ENCODE measurements around the gene DBNL. TPM values are rescaled to one million over a fixed set of nuclear protein-coding genes. Genes with fewer than 3 reads are reported as not detected.

The DBNL gene
- total RNA-seq, 1 donor from 2014 or later: 33.1 TPM

GRCh38 chr7:44107116-44107960 is 62.8 kb downstream of the DBNL start:
- TF ChIP-seq CTCF (IDR thresholded peaks at IDR 0.05; ENCODE audit: borderline replicate concordance): no peak
- H3K36me3 ChIP-seq: no peaks in the 10 kb centered on the region
- peaks cover 10% of the 10 kb centered on the region for H3K27me3 ChIP-seq (ENCODE audit: low read depth)
- DNase-seq: no peak
- H3K27ac ChIP-seq (replicated peaks): no peak overlapping the region
- intact Hi-C loops (cut with micrococcal nuclease): no loop called here
- peaks cover 21% of the 10 kb centered on the region for H3K4me1 ChIP-seq
- no peaks in the 10 kb centered on the region for H3K9me3 ChIP-seq (replicated peaks)
- no peak overlapping the region for H3K4me3 ChIP-seq

- no peak for DNase-seq
- Histone ChIP-seq H3K4me1 (peaks cover 21% of the 10 kb centered on the region), H3K27me3 (ENCODE audit: low read depth) (peaks cover 10% of the 10 kb centered on the region), H3K4me3 (no peak overlapping the region), H3K9me3 (replicated peaks) (no peaks in the 10 kb centered on the region), H3K27ac (replicated peaks) (no peak overlapping the region), H3K36me3 (no peaks in the 10 kb centered on the region)
- no peak for TF ChIP-seq CTCF (IDR thresholded peaks at IDR 0.05; ENCODE audit: borderline replicate concordance)
- intact Hi-C loops (cut with micrococcal nuclease): no loop called here
These were observed 63.7 kb downstream of the DBNL start for GRCh38 chr7:44107961-44108767.

GRCh38 chr7:44108768-44109750 is 64.6 kb downstream of the DBNL start:
- Histone ChIP-seq H3K9me3 (replicated peaks) (no peaks in the 10 kb centered on the region), H3K27me3 (ENCODE audit: low read depth) (peaks cover 10% of the 10 kb centered on the region), H3K27ac (replicated peaks) (no peak overlapping the region), H3K4me1 (peaks cover 25% of the 10 kb centered on the region), H3K4me3 (no peak overlapping the region), H3K36me3 (no peaks in the 10 kb centered on the region)
- no peak for DNase-seq
- intact Hi-C loops (cut with micrococcal nuclease): no loop called here
- no peak for TF ChIP-seq CTCF (IDR thresholded peaks at IDR 0.05; ENCODE audit: borderline replicate concordance)

- H3K4me1 ChIP-seq: peaks cover 24% of the 10 kb centered on the region
- H3K9me3 ChIP-seq (replicated peaks): no peaks in the 10 kb centered on the region
- no peak overlapping the region for H3K4me3 ChIP-seq
- TF ChIP-seq CTCF (IDR thresholded peaks at IDR 0.05; ENCODE audit: borderline replicate concordance): no peak
- no peak for DNase-seq
- peaks cover 2% of the 10 kb centered on the region for H3K27me3 ChIP-seq (ENCODE audit: low read depth)
- H3K36me3 ChIP-seq: peaks cover under 1% of the 10 kb centered on the region
- intact Hi-C loops (cut with micrococcal nuclease): no loop called here
- H3K27ac ChIP-seq (replicated peaks): no peak overlapping the region
These were observed 65.5 kb downstream of the DBNL start for GRCh38 chr7:44109991-44110390.
